GM18511 (cell line): ENCODE data around the gene RAB3IL1.

Experiments
- ATAC-seq: cut with Tn5 transposase; IDR thresholded peaks from one replicate; pipeline ENCODE4 v1.9.1; 2021; ENCODE audit warnings: mild to moderate bottlenecking, moderate library complexity; ENCODE audit not compliant: unreplicated experiment

The RAB3IL1 gene

GRCh38 chr11:61869708-61870451, 47.5 kb downstream of the RAB3IL1 start:
- no peak for ATAC-seq

GRCh38 chr11:61869429-61869707, 48.0 kb downstream of the RAB3IL1 start:
- no peak for ATAC-seq

- no peak for ATAC-seq
Measured at GRCh38 chr11:61868571-61869428, 48.6 kb downstream of the RAB3IL1 start.

GRCh38 chr11:61866958-61867343, 50.4 kb downstream of the RAB3IL1 start:
- no peak for ATAC-seq

- no peak for ATAC-seq
Measured at GRCh38 chr11:61866231-61866957, 51.0 kb downstream of the RAB3IL1 start.

GRCh38 chr11:61864814-61865775, 52.3 kb downstream of the RAB3IL1 start:
- no peak for ATAC-seq

GRCh38 chr11:61863548-61864081, 53.8 kb downstream of the RAB3IL1 start:
- no peak for ATAC-seq

- no peak for ATAC-seq
Measured at GRCh38 chr11:61862714-61863547, 54.4 kb downstream of the RAB3IL1 start.

- no peak for ATAC-seq
Measured at GRCh38 chr11:61861634-61862033, 55.7 kb downstream of the RAB3IL1 start.

GRCh38 chr11:61860054-61860903, 57.1 kb downstream of the RAB3IL1 start:
- ATAC-seq = no peak

GRCh38 chr11:61855939-61856680, 61.3 kb downstream of the RAB3IL1 start:
- no peak for ATAC-seq

GRCh38 chr11:61854966-61855714, 62.2 kb downstream of the RAB3IL1 start:
- ATAC-seq = no peak

- ATAC-seq = no peak
Measured at GRCh38 chr11:61854206-61854895, 63.0 kb downstream of the RAB3IL1 start.

GRCh38 chr11:61853698-61854169, 63.6 kb downstream of the RAB3IL1 start:
- no peak for ATAC-seq

GRCh38 chr11:61851900-61852295, 65.5 kb downstream of the RAB3IL1 start:
- ATAC-seq = no peak

- no peak for ATAC-seq
Measured at GRCh38 chr11:61851113-61851899, 66.1 kb downstream of the RAB3IL1 start.
